GM21526 (cell line): ENCODE data around the gene OR5H15.
A peak's percentile ranks its signal among the peaks of the same experiment; 100 is the strongest.
"Not testable (repeated sequence)": the region's sequence is repeated elsewhere in the genome, so short reads cannot be mapped to it uniquely, and the experiment has no call there.

Source experiments
- ATAC-seq: cut with Tn5 transposase; IDR thresholded peaks from one replicate; pipeline ENCODE4 v1.9.1; 2021; ENCODE audit warnings: moderate library complexity; ENCODE audit not compliant: unreplicated experiment, low FRiP score

OR5H15 gene

DNA sequence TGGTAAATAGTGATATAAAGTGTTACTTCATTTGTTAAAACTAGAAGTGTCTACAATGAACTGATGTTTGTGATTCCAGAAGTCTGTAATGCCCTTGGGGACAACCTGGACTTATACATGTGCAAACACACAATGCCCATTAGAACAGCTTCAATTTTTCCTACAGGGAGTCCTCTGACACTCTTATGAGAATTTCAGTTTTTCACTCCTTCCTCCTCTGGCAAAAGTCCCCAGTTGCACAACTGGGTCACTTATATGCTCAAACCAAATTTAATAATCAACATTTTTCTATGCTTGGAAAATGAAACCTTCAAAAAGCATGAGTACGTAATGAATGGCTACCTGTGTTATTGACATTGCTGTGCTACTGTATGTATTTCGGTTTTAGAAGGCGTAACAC, at the start of gene OR5H15:
OR5H15 (plus strand) TSS at position 301 of the 400 bp plus-strand sequence. CDS start 2,004 bp downstream, outside the sequence.
- ATAC-seq = no peak

DNA sequence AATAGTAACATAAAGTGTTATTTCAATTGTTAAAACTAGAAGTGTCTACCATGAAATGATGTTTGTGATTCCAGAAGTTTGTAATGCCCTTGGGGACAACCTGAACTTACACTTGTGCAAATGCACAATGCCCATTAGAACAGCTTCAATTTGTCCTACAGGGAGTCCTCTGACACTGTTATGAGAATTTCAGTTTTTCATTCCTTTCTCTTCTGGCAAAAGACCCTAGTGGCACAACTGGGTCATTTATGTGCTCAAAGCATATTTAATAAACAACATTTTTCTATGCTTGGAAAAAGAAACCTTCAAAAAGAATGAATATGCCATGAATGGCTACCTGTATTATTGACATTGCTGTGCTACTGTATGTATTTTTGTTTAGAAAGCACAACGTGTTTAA, 36.1 kb upstream of the OR5H15 start, which contains the start of gene OR5H1:
OR5H1 (plus strand) TSS at position 301 of the 400 bp plus-strand sequence. CDS start 1,977 bp downstream, outside the sequence.
- ATAC-seq = no peak

DNA sequence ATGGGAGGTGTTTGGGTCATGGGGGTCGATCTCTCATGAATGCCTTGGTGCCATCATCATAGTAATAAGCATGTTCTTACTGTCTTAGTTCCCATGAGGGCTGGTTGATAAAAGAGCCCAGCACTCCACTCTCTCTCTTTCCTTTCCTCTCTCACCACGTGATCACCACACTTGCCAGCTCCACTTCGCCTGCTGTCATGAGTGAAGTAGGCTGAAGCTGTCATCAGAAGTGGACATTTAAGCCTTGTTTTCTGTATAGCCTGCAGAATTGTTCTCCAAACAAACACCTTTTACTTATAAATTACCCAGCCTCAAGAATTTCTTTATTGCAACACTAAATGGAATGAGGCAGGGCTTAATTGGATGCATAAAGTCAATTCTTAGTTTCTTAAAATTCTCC, 29.9 kb upstream of the OR5H15 start:
- no peak for ATAC-seq

DNA sequence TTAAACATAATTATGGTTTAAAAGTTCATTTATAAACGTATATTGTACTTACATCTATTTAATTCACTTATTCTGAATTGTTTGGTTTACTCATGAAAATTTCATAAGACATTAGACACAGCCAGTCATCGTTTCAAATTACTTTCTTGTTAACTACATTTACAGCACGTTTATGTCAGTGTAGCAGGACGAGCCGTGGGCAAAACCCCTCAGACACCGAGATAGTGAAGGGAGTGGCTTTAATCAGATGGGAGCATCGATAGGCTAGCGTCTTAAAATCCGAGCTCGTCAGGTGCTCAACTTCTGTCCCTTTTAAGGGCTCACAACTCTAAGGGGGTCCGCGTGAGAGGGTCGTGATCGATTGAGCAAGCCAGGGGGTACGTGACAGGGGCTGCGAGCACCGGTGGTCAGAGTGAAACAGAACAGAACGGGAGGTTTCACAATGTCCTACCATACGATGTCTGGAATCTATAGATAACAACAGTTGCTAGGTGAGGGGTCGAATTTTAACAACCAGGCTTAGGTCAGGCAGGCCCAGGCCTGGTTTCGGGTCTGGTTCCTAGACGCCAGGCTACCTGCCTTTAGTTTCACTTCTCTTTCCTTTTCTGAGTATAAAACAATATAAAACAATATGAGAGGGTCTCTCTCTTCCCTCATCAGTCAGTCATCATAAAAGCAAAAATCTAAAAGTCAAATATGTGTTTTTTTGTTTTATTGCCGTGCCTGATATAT, 28.5 kb upstream of the OR5H15 start:
- ATAC-seq = not testable (repeated sequence)

DNA sequence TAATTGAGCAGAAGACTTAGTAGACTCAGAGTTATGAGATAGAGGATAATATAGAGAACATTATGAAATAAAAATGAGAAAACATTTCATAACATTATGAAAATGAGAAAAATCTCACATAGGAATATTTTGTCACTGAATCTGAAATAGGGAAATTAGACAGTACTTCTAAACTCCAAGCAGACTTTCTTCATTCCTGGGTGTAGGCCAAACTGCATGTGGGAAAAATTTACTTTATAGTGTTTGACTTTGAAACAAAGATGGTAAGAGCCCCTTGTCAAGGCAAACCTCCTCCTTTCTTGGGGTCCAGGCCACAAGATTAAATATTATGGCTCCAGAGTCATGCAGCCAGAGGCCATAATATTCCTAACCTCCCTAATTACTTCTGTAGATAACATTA, 26.0 kb upstream of the OR5H15 start:
- no peak for ATAC-seq

DNA sequence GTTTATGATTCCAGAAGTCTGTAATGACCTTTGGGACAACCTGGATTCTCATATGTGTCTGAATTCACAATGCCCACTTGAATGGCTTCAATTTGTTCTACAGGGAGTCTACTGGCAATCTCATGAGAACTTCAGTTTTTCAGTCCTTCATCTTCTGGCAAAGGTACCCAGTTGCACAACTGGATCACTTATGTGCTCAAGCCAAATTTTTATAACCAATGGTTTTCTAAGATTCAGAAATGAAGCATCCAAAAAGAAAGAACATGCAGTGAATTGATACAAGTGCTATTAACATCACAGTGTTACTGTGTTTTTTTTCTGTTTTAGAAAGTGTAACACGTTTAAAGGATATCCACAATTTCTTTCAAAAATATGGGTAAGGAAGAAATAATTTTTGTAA, 19.3 kb upstream of the OR5H15 start, which contains the start of gene OR5H14:
OR5H14 (plus strand) TSS at position 301 of the 400 bp plus-strand sequence. CDS start 1,907 bp downstream, outside the sequence.
- no peak for ATAC-seq

DNA sequence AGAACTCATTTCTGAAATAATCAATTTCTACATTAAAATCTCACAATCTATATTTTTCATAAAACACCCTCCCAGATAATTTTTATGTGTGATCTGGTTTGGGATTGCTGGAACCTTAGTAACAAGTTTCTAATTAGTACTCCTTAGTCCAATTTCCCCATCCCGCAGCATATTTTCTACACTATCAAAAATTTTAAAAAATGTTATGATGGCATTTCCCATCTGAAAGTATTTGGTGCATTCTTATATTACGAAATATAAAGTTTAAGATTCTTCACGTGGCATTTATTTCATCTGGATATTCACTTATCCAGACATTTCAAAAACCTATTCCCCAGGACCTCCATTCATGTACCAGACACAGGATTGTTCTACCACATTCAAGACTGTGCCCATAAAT, 17.7 kb upstream of the OR5H15 start:
- ATAC-seq = no peak

DNA sequence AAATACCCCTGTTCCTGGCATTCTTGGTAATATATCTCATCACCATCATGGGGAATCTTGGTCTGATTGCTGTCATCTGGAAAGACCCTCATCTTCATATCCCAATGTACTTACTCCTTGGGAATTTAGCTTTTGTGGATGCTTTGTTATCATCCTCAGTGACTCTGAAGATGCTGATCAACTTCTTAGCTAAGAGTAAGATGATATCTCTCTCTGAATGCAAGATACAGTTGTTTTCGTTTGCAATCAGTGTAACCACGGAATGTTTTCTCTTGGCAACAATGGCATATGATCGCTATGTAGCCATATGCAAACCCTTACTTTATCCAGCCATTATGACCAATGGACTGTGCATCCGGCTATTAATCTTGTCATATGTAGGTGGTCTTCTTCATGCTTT, 17.0 kb upstream of the OR5H15 start:
- not testable (repeated sequence) for ATAC-seq

DNA sequence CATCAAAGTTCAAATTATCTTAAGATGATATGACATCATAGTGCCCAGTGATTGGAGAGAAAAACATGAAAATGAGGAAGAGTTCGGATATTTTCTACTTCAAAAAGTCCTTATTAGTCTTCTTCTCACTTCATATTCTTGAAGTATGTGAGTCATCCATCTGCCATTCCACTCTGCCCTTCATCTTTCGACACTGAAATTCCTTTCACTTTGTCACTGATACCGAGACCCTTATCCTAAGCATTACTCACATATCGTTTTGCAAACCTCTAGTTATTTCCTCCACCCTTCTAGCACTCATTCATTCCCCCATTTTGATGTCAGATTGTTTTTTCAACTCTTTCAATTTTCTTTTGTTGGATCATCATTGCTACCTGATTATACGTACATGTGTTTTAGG, 15.3 kb upstream of the OR5H15 start:
- ATAC-seq = no peak

DNA sequence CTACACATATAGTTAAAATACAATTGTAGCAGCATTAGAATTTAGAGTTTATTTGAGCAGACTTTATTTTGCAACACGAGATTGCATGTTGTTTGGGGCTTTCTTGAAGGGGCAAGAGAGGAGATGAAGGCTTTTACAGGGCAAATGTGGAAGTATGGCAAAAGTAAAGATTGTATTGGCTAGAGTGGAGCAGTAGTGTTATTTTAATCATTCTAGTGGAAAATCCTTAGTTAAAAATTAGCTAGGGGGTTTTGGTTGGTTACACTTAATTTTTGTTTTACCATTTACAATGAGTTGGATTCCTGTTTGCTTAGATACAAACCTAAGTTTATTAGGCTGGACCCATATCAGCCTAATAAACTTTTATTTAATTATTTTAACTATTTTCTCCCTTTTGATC, 4.6 kb downstream of the OR5H15 start:
- no peak for ATAC-seq

DNA sequence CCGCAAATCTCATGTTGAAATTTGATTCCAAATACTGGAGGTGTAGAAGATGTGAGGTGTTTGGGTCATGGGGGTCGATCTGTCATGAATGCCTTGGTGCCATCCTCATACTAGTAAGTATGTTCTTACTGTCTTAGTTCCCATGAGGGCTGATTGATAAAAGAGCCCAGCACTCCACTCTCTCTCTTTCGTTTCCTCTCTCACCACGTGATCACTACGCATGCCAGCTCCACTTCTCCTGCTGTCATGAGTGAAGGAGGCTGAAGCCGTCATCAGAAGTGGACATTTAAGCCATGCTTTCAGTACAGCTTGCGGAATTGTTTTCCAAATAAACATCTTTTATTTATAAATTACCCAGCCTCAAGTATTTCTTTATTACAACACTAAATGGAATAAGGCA, 6.1 kb downstream of the OR5H15 start:
- ATAC-seq = no peak

DNA sequence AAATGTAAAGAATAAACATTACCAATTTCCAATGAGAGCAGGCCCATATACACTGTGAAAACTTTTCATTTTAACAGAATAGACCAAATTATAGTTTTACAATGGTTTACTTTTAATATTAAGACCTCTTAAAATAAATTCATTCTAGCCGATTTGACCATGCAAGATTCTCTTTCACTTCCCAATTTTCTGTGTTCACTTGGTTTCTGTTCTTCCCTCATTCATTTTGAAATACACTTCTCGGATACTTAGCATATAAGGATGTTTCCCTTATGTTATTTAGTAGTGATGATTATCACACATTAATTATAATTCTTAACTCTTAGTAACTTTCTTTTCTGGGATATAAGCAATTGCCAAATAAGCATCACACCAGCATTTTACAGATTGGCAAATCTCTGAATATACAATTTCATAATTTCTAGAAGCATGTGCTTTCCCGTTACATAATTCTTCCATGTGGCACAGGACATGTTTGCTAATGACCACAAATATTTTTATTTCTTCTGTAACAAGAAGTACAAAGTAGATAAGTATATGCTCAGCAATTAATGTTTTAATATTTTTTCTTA, 13.9 kb downstream of the OR5H15 start:
- ATAC-seq = no peak

DNA sequence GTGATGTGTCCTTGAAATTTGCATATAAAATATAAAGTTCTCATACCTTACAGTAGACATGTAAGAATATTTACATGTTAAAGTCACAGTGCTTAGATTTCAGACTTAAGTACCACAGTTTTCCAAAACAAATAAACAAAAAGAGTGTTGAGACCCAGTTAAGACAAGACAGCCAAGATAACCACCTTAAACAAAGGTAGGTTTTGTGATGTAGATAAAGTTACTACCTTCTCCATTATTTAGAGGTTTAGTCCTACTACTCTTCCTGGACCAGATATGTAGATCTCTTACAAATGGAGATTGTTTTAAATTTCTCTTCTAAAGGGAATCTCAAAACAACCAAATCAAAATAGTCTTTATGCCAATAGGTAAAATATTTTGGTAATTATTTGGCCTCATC, 15.7 kb downstream of the OR5H15 start:
- ATAC-seq = no peak

DNA sequence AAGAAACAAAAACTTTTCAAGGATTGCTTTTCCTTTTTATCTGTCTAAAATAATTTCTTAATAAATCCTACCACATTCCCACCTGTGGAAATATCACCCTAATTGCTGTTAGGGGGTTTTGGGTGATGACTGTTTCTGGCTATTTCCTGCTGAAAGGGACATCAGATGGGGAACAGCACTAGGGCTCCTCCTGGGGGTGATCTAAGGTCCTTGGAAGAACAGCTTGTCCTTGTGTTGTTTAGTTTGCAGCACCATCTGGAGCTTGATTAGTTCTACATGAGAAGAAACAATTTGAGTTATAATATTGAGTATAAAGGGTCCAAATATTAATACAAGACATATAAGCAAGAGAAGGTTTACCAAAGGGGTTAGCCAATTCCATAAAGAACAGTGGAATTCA, 18.7 kb downstream of the OR5H15 start:
- no peak for ATAC-seq

DNA sequence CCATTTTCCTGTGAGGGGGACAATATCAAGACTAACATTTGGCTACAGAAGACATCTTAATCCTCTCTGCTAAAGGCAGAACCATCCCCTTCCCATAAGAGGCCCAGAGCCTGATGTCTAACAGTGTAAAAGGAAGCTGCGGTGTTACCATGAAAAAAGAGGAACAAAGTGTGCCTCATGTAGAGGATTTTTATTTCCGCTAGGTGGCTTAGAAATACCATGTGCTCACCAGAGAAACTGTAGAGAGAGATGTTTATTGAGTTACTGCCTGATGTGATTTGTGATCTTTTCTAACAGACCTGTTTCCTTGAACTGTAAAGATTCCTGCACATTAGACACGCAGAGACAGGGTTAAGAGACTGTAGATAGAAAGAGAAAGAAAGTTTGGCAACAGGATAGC, 22.0 kb downstream of the OR5H15 start:
- peak; percentile 99 for ATAC-seq

DNA sequence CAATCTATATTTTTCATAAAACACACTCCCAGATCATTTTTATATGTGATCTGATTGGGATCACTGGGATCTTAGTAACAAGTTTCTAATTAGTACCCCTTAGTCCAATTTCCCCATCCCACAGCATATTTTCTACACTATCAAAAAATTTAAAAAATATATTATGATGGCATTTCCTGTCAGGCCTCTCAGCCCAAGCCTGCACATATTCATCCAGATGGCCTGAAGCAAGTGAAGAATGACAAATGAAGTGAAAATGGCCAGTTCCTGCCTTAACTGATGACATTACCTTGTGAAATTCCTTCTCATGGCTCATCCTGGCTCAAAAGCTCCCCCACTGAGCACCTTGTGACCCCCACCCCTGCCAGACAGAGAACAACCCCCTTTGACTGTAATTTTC, 24.4 kb downstream of the OR5H15 start:
- not testable (repeated sequence) for ATAC-seq

DNA sequence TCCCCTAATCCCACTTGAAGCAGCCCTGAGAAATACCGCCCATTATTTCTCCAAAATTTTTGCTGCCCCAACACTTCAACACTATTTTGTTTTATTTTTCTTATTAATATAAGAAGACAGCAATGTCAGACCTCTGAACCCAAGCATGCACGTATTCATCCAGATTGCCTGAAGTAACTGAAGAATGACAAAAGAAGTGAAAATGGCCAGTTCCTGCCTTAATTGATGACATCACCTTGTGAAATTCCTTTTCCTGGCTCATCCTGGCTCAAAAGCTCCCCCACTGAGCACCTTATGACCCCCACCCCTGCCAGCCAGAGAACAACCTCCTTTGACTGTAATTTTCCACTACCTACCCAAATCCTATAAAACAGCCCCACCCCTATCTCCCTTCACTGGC, 29.8 kb downstream of the OR5H15 start:
- ATAC-seq = not testable (repeated sequence)

DNA sequence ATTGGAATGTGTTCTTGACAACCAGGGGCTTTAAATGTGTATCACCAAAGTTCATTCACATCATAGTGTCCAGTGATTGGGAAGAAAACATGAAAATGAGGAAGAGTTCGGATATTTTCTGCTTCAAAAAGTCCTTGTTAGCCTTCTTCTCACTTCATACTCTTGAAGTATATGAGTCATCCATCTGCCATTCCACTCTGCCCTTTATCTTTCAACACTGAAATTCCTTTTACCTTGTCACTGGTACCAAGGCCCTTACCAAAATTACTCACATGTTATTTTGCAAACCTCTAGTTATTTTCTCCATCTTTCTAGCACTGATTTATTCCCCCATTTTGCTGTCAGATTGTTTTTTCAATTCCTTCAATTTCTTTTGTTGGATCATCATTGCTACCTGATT, 32.5 kb downstream of the OR5H15 start:
- no peak for ATAC-seq

DNA sequence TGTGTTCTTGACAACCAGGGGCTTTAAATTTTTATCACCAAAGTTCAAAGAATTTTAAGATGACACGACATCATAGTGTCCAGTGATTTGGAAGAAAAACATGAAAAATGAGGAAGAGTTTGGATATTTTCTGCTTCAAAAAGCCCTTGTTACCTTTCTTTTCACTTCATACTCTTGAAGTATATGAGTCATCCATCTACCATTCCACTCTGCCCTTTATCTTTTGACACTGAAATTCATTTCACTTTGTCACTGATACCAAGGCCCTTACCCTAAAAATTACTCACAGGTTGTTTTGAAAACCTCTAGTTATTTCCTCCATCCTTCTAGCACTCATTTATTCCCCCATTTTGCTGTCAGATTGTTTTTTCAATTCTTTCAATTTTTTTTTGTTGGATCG, 42.7 kb downstream of the OR5H15 start:
- ATAC-seq = no peak

DNA sequence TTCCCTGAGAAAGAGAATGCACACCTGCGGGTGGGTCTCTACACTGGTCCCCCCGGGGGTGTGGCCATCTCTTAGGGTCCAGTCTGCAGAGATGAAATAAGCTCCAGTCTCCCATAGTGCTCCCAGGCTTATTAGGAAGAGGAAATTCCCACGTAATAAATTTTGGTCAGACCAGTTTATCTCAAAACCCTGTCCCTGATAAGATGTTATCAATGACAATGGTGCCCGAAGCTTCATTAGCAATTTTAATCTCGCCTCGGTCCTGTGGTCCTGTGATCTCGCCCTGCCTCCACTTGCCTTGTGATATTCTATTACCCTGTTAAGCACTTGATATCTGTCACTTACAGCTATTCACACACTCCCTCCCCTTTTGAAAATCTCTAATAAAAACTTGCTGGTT, 46.8 kb downstream of the OR5H15 start:
- ATAC-seq = no peak

DNA sequence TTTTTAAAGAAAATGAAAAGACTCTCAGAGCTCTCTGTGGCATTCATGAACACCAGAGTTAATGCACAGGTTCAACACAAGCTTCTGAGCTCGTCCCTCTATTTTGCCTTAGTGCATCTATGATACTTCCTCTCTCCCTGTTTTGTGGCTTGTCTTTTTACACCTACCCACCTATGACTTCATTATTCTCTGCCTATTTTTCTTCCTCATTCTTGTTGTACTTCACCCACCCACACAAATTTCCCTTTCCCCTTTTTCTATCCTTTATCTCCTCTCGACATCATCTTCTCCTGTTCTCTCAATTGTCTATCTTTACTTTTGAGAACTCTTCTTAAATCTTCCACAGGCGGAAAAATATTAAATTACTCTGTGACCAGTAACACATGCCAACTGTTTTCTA, 48.6 kb downstream of the OR5H15 start:
- ATAC-seq = no peak
